ENCODE measurements around the gene SLC39A1.

DNA sequence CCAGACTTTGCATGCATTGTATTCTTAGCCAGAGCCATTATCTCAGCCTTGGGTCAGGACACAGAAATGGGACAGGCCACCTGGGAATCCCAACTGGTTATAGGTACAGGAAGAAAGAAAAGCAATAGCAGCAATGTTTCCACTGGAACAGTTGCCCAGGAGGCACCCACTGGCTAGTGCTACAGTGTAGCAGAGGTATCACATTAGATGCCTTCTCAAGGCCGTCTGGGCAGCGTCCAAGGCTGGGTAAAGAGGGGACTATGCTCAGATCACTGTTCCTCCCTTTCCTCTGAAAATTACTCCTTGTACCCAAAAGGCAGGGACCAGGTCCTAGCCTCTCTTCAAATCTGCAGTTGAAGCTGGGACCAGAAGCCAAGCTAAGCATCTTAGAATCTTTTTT is 7.0 kb upstream of the SLC39A1 start:
- TF ChIP-seq CTCF (IDR thresholded peaks at IDR 0.05; ENCODE audit: poor library complexity, severe bottlenecking) = no peak
- no peak for TF ChIP-seq SMC3 (conservative IDR thresholded peaks at IDR 0.05; ENCODE audit: poor library complexity)

Measured in neural cell (in vitro differentiated cells).